Measurements from ENCODE around the gene DEGS2. TPM values are rescaled to one million over a fixed set of nuclear protein-coding genes. Genes with fewer than 3 reads are reported as not detected.

DEGS2 gene
- polyA plus RNA-seq, 2 of the 4 experiments (the other 2 are of a cell fraction): 0.93 to 2.3 TPM

DNA sequence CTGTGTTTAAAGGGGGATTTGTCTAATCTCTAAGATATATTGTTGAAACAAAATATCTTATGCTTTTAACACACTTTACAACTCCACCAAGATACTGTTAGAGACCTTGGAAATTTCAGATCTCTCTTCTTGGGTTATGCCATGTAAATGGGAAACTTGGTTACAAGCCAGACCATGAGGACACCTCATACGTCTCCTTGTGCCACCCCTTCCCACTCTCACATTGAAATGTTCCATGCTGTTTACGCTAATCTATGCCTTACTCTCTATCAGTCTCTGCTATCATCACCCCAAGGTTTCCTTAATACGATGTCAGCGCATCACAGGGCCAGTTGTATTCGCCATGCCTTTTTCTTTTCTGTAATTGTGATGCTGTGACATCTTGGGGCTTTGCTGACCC lies 13.4 kb upstream of the DEGS2 start:
- 74% methylated on average over 5 of the region's 5 CpGs for WGBS (ENCODE audit: missing lambda C conversion rate)
- no peak overlapping the region for H3K4me2 ChIP-seq
- ATAC-seq (no peak), DNase-seq (ENCODE audit: low read depth in 1 of 2, low spot score in 1 of 2) (no peak), FAIRE-seq (no peak)
- ChIA-PET POLR2A (no interaction called here), CTCF (interaction anchor here (1.5 to 3.7 kb wide), 6 partner anchors 13 to 273 kb away, joined by 3 to 13 read pairs (median 4); partner anchors contain the start of gene DEGS2)
- H3K4me3 ChIP-seq: no peak overlapping the region
- TF ChIP-seq ZC3H11A (IDR thresholded peaks at IDR 0.05) (no peak), POLR2A (IDR thresholded peaks at IDR 0.05; ENCODE audit: low read length) (no peak), FOSB (CRISPR knock-in tag; IDR thresholded peaks at IDR 0.05) (no peak), FOXS1 (CRISPR knock-in tag; IDR thresholded peaks at IDR 0.05) (no peak), HOXB5 (CRISPR knock-in tag; IDR thresholded peaks at IDR 0.05) (no peak), MAFK (IDR thresholded peaks at IDR 0.05; ENCODE audit: partially characterized antibody) (no peak), HDAC2 (IDR thresholded peaks at IDR 0.05) (no peak), FOSL2 (IDR thresholded peaks at IDR 0.05) (no peak), FOSL2 (CRISPR knock-in tag; IDR thresholded peaks at IDR 0.05) (no peak), EHMT2 (IDR thresholded peaks at IDR 0.05; ENCODE audit: low read depth) (no peak), JUN (IDR thresholded peaks at IDR 0.05) (no peak), ZSCAN20 (CRISPR knock-in tag; IDR thresholded peaks at IDR 0.05) (no peak), POLR2AphosphoS2 (conservative IDR thresholded peaks at IDR 0.05; ENCODE audit: low read length) (no peak), KDM5A (IDR thresholded peaks at IDR 0.05) (no peak), ZNF302 (CRISPR knock-in tag; IDR thresholded peaks at IDR 0.05) (no peak), CBX2 (IDR thresholded peaks at IDR 0.05; ENCODE audit: borderline replicate concordance, low read depth) (no peak), ESRRA (IDR thresholded peaks at IDR 0.05; ENCODE audit: borderline replicate concordance, low read length) (no peak), TFCP2L1 (CRISPR knock-in tag; IDR thresholded peaks at IDR 0.05) (no peak), ZFP36 (IDR thresholded peaks at IDR 0.05; ENCODE audit: borderline replicate concordance, partially characterized antibody) (no peak)
- TF ChIP-seq, protein P1, sequence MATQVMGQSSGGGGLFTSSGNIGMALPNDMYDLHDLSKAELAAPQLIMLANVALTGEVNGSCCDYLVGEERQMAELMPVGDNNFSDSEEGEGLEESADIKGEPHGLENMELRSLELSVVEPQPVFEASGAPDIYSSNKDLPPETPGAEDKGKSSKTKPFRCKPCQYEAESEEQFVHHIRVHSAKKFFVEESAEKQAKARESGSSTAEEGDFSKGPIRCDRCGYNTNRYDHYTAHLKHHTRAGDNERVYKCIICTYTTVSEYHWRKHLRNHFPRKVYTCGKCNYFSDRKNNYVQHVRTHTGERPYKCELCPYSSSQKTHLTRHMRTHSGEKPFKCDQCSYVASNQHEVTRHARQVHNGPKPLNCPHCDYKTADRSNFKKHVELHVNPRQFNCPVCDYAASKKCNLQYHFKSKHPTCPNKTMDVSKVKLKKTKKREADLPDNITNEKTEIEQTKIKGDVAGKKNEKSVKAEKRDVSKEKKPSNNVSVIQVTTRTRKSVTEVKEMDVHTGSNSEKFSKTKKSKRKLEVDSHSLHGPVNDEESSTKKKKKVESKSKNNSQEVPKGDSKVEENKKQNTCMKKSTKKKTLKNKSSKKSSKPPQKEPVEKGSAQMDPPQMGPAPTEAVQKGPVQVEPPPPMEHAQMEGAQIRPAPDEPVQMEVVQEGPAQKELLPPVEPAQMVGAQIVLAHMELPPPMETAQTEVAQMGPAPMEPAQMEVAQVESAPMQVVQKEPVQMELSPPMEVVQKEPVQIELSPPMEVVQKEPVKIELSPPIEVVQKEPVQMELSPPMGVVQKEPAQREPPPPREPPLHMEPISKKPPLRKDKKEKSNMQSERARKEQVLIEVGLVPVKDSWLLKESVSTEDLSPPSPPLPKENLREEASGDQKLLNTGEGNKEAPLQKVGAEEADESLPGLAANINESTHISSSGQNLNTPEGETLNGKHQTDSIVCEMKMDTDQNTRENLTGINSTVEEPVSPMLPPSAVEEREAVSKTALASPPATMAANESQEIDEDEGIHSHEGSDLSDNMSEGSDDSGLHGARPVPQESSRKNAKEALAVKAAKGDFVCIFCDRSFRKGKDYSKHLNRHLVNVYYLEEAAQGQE (IDR thresholded peaks at IDR 0.05): no peak
- TF ChIP-seq, protein P2, sequence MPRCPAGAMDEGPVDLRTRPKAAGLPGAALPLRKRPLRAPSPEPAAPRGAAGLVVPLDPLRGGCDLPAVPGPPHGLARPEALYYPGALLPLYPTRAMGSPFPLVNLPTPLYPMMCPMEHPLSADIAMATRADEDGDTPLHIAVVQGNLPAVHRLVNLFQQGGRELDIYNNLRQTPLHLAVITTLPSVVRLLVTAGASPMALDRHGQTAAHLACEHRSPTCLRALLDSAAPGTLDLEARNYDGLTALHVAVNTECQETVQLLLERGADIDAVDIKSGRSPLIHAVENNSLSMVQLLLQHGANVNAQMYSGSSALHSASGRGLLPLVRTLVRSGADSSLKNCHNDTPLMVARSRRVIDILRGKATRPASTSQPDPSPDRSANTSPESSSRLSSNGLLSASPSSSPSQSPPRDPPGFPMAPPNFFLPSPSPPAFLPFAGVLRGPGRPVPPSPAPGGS (IDR thresholded peaks at IDR 0.05): no peak
- no peaks in the 10 kb centered on the region for H3K9me3 ChIP-seq
- no peaks in the 10 kb centered on the region for H3K4me1 ChIP-seq
- no peak overlapping the region for H3K27ac ChIP-seq

DNA sequence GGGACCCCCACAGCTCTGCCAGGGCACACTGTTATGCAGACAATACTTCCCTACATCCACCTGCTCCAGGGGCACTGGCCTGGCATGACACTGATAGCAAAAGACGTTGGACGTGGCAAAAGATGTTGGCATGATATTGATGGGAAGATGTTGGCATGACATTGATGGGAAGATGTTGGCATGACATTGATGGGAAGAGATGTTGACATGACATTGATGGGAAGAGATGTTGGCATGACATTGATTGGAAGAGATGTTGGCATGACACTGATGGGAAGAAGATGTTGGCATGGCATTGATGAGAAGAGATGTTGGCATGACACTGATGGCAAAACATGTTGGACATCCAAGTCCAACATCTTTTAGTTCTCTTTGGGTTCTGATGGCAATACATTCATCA lies 11.4 kb upstream of the DEGS2 start:
- no peak overlapping the region for H3K4me3 ChIP-seq
- no peaks in the 10 kb centered on the region for H3K9me3 ChIP-seq
- TF ChIP-seq PHF8 (IDR thresholded peaks at IDR 0.05; ENCODE audit: borderline replicate concordance, low read depth) (no peak), EP300 (IDR thresholded peaks at IDR 0.05) (no peak)
- 84% methylated on average over 2 of the region's 2 CpGs for WGBS (ENCODE audit: missing lambda C conversion rate)
- DNase-seq (ENCODE audit: low read depth in 1 of 2, low spot score in 1 of 2) (no peak), FAIRE-seq (no peak), ATAC-seq (no peak)
- H3K4me2 ChIP-seq: no peak overlapping the region
- ChIA-PET CTCF (interaction anchor here (0.7 to 2.3 kb wide), 3 partner anchors 9 to 22 kb away, joined by 3 to 12 read pairs (median 3); no protein-coding TSS in a partner anchor), POLR2A (no interaction called here)
- H3K27ac ChIP-seq: no peak overlapping the region
- peaks cover 8% of the 10 kb centered on the region; the same call in 2 of the 3 replicates for H3K4me1 ChIP-seq

Measured in A549 (cell line).